Right hindlimb (tissue), 1 donor: ENCODE results near the gene ZNF384.

Source experiments
- DNase-seq: peaks from one replicate; pipeline ENCODE4 v3.0.0-alpha.2; 2018

ZNF384 gene

GRCh38 chr12:6618483-6619225 is 70.5 kb downstream of the ZNF384 start:
- DNase-seq = no peak
